HG03558 (cell line): ENCODE measurements around the gene CERKL.

ENCODE experiments used
- ATAC-seq: cut with Tn5 transposase; IDR thresholded peaks from one replicate; pipeline ENCODE4 v1.9.1; 2021; ENCODE audit warnings: moderate number of reproducible peaks; ENCODE audit not compliant: unreplicated experiment; ENCODE audit errors: extremely low read depth

Gene CERKL

GRCh38 chr2:181585732-181586131 is 71.2 kb downstream of the CERKL start:
- no peak for ATAC-seq

GRCh38 chr2:181581534-181581933 is 75.4 kb downstream of the CERKL start:
- ATAC-seq = no peak

- ATAC-seq = no peak
Measured at GRCh38 chr2:181578829-181579228, 78.1 kb downstream of the CERKL start.

GRCh38 chr2:181576431-181576830 is 80.5 kb downstream of the CERKL start:
- ATAC-seq = no peak

GRCh38 chr2:181575650-181576025 is 81.3 kb downstream of the CERKL start:
- no peak for ATAC-seq

- ATAC-seq = no peak
Measured at GRCh38 chr2:181575024-181575649, 81.8 kb downstream of the CERKL start.

GRCh38 chr2:181574321-181574720 is 82.6 kb downstream of the CERKL start:
- ATAC-seq = no peak

- no peak for ATAC-seq
Measured at GRCh38 chr2:181573140-181573736, 83.7 kb downstream of the CERKL start.

- ATAC-seq = no peak
Measured at GRCh38 chr2:181570833-181571661, 85.9 kb downstream of the CERKL start.

- no peak for ATAC-seq
Measured at GRCh38 chr2:181570059-181570458, 86.8 kb downstream of the CERKL start.

- ATAC-seq = no peak
Measured at GRCh38 chr2:181566334-181567032, 90.4 kb downstream of the CERKL start.

- ATAC-seq = no peak
Measured at GRCh38 chr2:181563101-181563692, 93.7 kb downstream of the CERKL start.

GRCh38 chr2:181558371-181558770 is 98.5 kb downstream of the CERKL start:
- no peak for ATAC-seq

- no peak for ATAC-seq
Measured at GRCh38 chr2:181554061-181554830, 102.7 kb downstream of the CERKL start.

- no peak for ATAC-seq
Measured at GRCh38 chr2:181553244-181553643, 103.7 kb downstream of the CERKL start.

GRCh38 chr2:181552808-181553207 is 104.1 kb downstream of the CERKL start:
- no peak for ATAC-seq

- no peak for ATAC-seq
Measured at GRCh38 chr2:181546086-181546485, 110.8 kb downstream of the CERKL start.

- ATAC-seq = no peak
Measured at GRCh38 chr2:181542170-181542569, 114.7 kb downstream of the CERKL start.

- no peak for ATAC-seq
Measured at GRCh38 chr2:181540421-181540820, 116.5 kb downstream of the CERKL start.

GRCh38 chr2:181536730-181537129 is 120.2 kb downstream of the CERKL start:
- no peak for ATAC-seq
